Cardiac muscle cell (in vitro differentiated cells and primary cell): ENCODE measurements around the gene ZNF629. TPM values are rescaled to one million over a fixed set of nuclear protein-coding genes. Genes with fewer than 3 reads are reported as not detected.

ENCODE experiments used
- DNase-seq, 2 donors: peaks; one replicate each; pipeline versions ENCODE4 v3.0.0 to v3.0.0-alpha.2; 2010 to 2017; ENCODE audit warnings: low read depth in 1 of 2, low spot score in 1 of 2
- H3K27ac ChIP-seq: fragments of 200-600 bp; sonication (generic); 2 replicates; pipeline ENCODE4 v1.5.1; 2016
- H3K27me3 ChIP-seq: fragments of 200-600 bp; sonication (generic); 2 replicates; pipeline ENCODE4 v1.6.0; 2016; ENCODE audit warnings: control low read depth
- H3K36me3 ChIP-seq: fragments of 200-600 bp; sonication (generic); 2 replicates; pipeline ENCODE4 v1.5.1; 2016; ENCODE audit warnings: control low read depth
- H3K4me1 ChIP-seq: fragments of 200-600 bp; sonication (generic); 2 replicates; pipeline ENCODE4 v1.8.1; 2017; ENCODE audit warnings: low read depth, mild to moderate bottlenecking, mixed run types
- H3K4me3 ChIP-seq: fragments of 200-600 bp; sonication (generic); 2 replicates; pipeline ENCODE4 v1.5.1; 2016; ENCODE audit warnings: mild to moderate bottlenecking
- H3K9me3 ChIP-seq: fragments of 200-600 bp; sonication (generic); 2 replicates; pipeline ENCODE4 v1.5.1; 2017; ENCODE audit warnings: low read depth, mild to moderate bottlenecking, control low read depth
- CTCF ChIP-seq: IDR thresholded peaks from 2 replicates; pipeline ENCODE4 v1.5.1; 2012; ENCODE audit warnings: low read depth, mild to moderate bottlenecking, low read length
- polyA plus RNA-seq: library from polyadenylated mRNA; unstranded; fragments of >200 nt; fragmentation: Nextera tagmentation; extraction: Ambion mirVana; gene quantifications from 2 replicates; pipeline ENCODE4 v1.2.1, GENCODE V29; 2016
- total RNA-seq: library from RNA; depleted of rRNA; stranded (reverse); fragments of >200 nt; gene quantifications from 2 replicates; pipeline ENCODE4 v1.2.3, GENCODE V29; 2016

The ZNF629 gene
- total and polyA plus RNA-seq, 2 experiments from 2014 or later, result 20.1 to 50.9 TPM

GRCh38 chr16:30773826-30774225 lies 13.2 kb downstream of the ZNF629 start:
- Histone ChIP-seq H3K27me3 (no peaks in the 10 kb centered on the region), H3K27ac (no peak overlapping the region), H3K9me3 (no peaks in the 10 kb centered on the region), H3K4me1 (peaks cover 24% of the 10 kb centered on the region), H3K4me3 (no peak overlapping the region), H3K36me3 (peaks cover 35% of the 10 kb centered on the region)
- no peak for DNase-seq
- TF ChIP-seq CTCF, result no peak

- peaks cover 53% of the 10 kb centered on the region for H3K36me3 ChIP-seq
- no peaks in the 10 kb centered on the region for H3K9me3 ChIP-seq
- no peak for DNase-seq
- no peaks in the 10 kb centered on the region for H3K27me3 ChIP-seq
- no peak overlapping the region for H3K4me3 ChIP-seq
- H3K27ac ChIP-seq, result no peak overlapping the region
- H3K4me1 ChIP-seq, result peaks cover 8% of the 10 kb centered on the region
- no peak for TF ChIP-seq CTCF
Measured at GRCh38 chr16:30771726-30772125, 15.3 kb downstream of the ZNF629 start.

- no peak overlapping the region for H3K4me3 ChIP-seq
- H3K36me3 ChIP-seq, result peaks cover 75% of the 10 kb centered on the region
- no peaks in the 10 kb centered on the region for H3K9me3 ChIP-seq
- TF ChIP-seq CTCF, result no peak
- no peaks in the 10 kb centered on the region for H3K4me1 ChIP-seq
- no peak overlapping the region for H3K27ac ChIP-seq
- H3K27me3 ChIP-seq, result no peaks in the 10 kb centered on the region
- no peak for DNase-seq
Measured at GRCh38 chr16:30769379-30770089, 17.5 kb downstream of the ZNF629 start.

GRCh38 chr16:30768583-30769181 lies 18.3 kb downstream of the ZNF629 start:
- Histone ChIP-seq H3K9me3 (no peaks in the 10 kb centered on the region), H3K27ac (no peak overlapping the region), H3K4me1 (no peaks in the 10 kb centered on the region), H3K36me3 (peaks cover 83% of the 10 kb centered on the region), H3K27me3 (no peaks in the 10 kb centered on the region), H3K4me3 (no peak overlapping the region)
- TF ChIP-seq CTCF, result no peak
- no peak for DNase-seq

- H3K27ac ChIP-seq, result no peak overlapping the region
- H3K4me3 ChIP-seq, result no peak overlapping the region
- peaks cover 87% of the 10 kb centered on the region for H3K36me3 ChIP-seq
- H3K27me3 ChIP-seq, result no peaks in the 10 kb centered on the region
- no peak for DNase-seq
- peaks cover 2% of the 10 kb centered on the region for H3K4me1 ChIP-seq
- no peak for TF ChIP-seq CTCF
- no peaks in the 10 kb centered on the region for H3K9me3 ChIP-seq
Measured at GRCh38 chr16:30767767-30768465, 19.1 kb downstream of the ZNF629 start.
